HAP-1 (cell line): ENCODE data around the gene PACSIN1.

Experiments
- DNase-seq, 2 experiments: peaks; one replicate each; pipeline ENCODE4 v3.0.0-alpha.2; 2016 to 2020; ENCODE audit warnings: low spot score in 2 of 2
- H3K27me3 ChIP-seq: fragments of 250-450 bp; sonication (Bioruptor Pico); 2 replicates; pipeline ENCODE4 v1.5.1; 2020; ENCODE audit warnings: low read depth, mild to moderate bottlenecking, moderate library complexity
- H3K36me3 ChIP-seq: fragments of 250-450 bp; sonication (Bioruptor Pico); replicated peaks from 2 replicates; pipeline ENCODE4 v1.5.1; 2020; ENCODE audit warnings: mild to moderate bottlenecking
- H3K4me1 ChIP-seq: fragments of 250-450 bp; sonication (Bioruptor Pico); 2 replicates; pipeline ENCODE4 v1.5.1; 2020; ENCODE audit warnings: mild to moderate bottlenecking
- H3K4me3 ChIP-seq: fragments of 250-450 bp; sonication (Bioruptor Pico); 2 replicates; pipeline ENCODE4 v1.5.1; 2020; ENCODE audit warnings: mild to moderate bottlenecking, moderate library complexity
- H3K9me3 ChIP-seq: fragments of 250-450 bp; sonication (Bioruptor Pico); 2 replicates; pipeline ENCODE4 v1.5.1; 2020; ENCODE audit warnings: mild to moderate bottlenecking, moderate library complexity
- in situ Hi-C: fragments of 300-500 bp; cut with MboI; formaldehyde crosslinking; loops from 3 replicates; pipeline ENCODE4 v1.14.3; 2020; ENCODE audit warnings: low sequenced_read_pairs, inconsistent platforms, mixed read lengths

PACSIN1 gene

GRCh38 chr6:34508425-34508824 lies 42.5 kb downstream of the PACSIN1 start:
- Histone ChIP-seq H3K36me3 (no peaks in the 10 kb centered on the region), H3K27me3 (no peaks in the 10 kb centered on the region), H3K4me1 (peaks cover under 1% of the 10 kb centered on the region; the same call in 1 of the 2 replicates), H3K9me3 (no peaks in the 10 kb centered on the region; the same call in 1 of the 2 replicates), H3K4me3 (no peak overlapping the region)
- in situ Hi-C loops, result no loop called here
- no peak for DNase-seq

DNA sequence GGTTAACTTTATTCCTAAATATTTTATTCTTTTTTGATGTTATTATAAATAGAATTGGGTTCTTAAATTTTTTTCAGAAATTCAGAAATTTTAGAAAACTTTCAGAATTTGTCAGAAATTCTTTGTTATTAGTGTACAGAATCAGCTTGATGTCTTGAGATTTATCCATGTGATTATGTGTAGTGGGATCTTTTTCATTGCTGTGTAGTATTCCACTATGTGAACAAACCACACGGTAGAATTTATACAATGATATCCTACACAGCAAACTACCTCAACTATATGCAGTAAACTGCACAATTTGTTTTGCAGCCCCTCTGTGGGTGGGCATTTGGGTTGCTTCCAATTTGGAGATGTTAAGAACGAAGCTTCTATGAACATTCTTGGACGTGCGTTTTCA lies 43.9 kb downstream of the PACSIN1 start:
- H3K9me3 ChIP-seq, result no peaks in the 10 kb centered on the region; the same call in 1 of the 2 replicates
- no peaks in the 10 kb centered on the region for H3K27me3 ChIP-seq
- peaks cover 7% of the 10 kb centered on the region; the same call in 1 of the 2 replicates for H3K4me1 ChIP-seq
- H3K36me3 ChIP-seq, result no peaks in the 10 kb centered on the region
- no peak for DNase-seq
- in situ Hi-C loops, result no loop called here
- H3K4me3 ChIP-seq, result no peak overlapping the region

- in situ Hi-C loops, result no loop called here
- Histone ChIP-seq H3K4me1 (peaks cover 7% of the 10 kb centered on the region; the same call in 1 of the 2 replicates), H3K36me3 (no peaks in the 10 kb centered on the region), H3K4me3 (no peak overlapping the region), H3K9me3 (no peaks in the 10 kb centered on the region; the same call in 1 of the 2 replicates), H3K27me3 (no peaks in the 10 kb centered on the region)
- no peak for DNase-seq
Measured at GRCh38 chr6:34510299-34510698, 44.4 kb downstream of the PACSIN1 start.

DNA sequence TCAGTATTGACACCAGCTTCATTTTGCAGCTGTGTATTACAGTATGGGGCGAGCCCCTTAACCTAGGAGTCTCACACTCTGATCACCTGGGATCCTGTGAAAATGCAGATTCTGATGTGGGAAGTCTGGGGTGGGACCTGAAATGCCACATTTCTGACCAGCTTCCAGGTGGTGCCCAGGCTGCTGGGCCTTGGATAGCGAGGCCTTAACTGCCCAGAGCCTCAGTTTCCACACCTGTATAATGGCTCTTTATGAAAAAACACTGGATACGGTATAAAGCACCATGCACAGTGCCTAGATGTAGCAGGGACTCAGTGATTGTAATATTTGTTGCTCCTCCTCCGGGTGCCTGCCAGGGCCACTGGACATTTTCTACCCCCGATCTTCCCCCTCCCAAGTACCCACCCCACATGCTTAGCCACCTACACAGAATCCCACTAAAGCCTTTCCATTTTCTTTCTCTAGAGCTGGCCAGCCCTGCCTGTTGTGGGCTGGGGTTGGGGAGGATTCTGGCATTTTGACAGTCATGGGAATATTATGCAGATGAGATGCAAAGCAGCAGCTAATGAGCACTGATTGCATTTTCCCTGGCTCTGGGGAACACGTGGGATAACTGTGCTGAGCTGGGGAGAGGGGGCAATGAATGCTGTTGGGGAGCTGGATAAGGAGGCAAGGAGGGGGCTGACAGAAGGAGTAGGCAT lies 45.5 kb downstream of the PACSIN1 start:
- H3K9me3 ChIP-seq, result no peaks in the 10 kb centered on the region; the same call in 1 of the 2 replicates
- peaks cover 7% of the 10 kb centered on the region; the same call in 1 of the 2 replicates for H3K4me1 ChIP-seq
- H3K27me3 ChIP-seq, result no peaks in the 10 kb centered on the region
- no peak overlapping the region for H3K4me3 ChIP-seq
- H3K36me3 ChIP-seq, result no peaks in the 10 kb centered on the region
- no peak for DNase-seq
- in situ Hi-C loops, result no loop called here

GRCh38 chr6:34511915-34512737 lies 46.2 kb downstream of the PACSIN1 start:
- Histone ChIP-seq H3K36me3 (no peaks in the 10 kb centered on the region), H3K27me3 (no peaks in the 10 kb centered on the region), H3K4me1 (peaks cover 7% of the 10 kb centered on the region; the same call in 1 of the 2 replicates), H3K4me3 (no peak overlapping the region), H3K9me3 (no peaks in the 10 kb centered on the region; the same call in 1 of the 2 replicates)
- in situ Hi-C loops, result no loop called here
- DNase-seq, result no peak

GRCh38 chr6:34512738-34513115 lies 46.9 kb downstream of the PACSIN1 start:
- DNase-seq, result no peak
- H3K27me3 ChIP-seq, result no peaks in the 10 kb centered on the region
- no peaks in the 10 kb centered on the region; the same call in 1 of the 2 replicates for H3K9me3 ChIP-seq
- H3K36me3 ChIP-seq, result no peaks in the 10 kb centered on the region
- H3K4me3 ChIP-seq, result no peak overlapping the region
- peaks cover 7% of the 10 kb centered on the region; the same call in 1 of the 2 replicates for H3K4me1 ChIP-seq
- in situ Hi-C loops, result no loop called here

GRCh38 chr6:34513646-34514045 lies 47.8 kb downstream of the PACSIN1 start:
- Histone ChIP-seq H3K4me1 (peaks cover 7% of the 10 kb centered on the region; the same call in 1 of the 2 replicates), H3K36me3 (no peaks in the 10 kb centered on the region), H3K9me3 (no peaks in the 10 kb centered on the region; the same call in 1 of the 2 replicates), H3K27me3 (no peaks in the 10 kb centered on the region), H3K4me3 (no peak overlapping the region)
- peak in 1 of 2 experiments; percentile 47 for DNase-seq
- in situ Hi-C loops, result no loop called here

DNA sequence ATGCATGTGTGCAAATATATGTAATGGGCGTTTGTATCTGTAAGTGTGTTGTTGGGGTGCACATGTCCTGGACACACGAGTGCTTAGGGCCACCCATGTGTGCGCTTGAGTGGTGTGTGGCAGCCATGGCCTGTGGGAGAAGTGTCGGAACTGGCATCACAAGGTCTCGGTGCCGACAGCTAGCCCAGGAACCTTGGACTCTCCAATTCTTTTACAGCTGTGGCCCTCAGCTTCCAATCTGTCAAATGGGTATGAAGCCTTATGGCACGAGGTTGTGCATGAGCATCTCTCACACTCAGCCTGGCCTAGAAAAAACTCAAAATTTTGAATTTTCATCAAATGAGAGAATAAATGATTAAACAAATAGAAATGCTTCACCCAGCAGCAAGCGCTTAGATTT lies 48.2 kb downstream of the PACSIN1 start:
- H3K9me3 ChIP-seq, result no peaks in the 10 kb centered on the region; the same call in 1 of the 2 replicates
- H3K36me3 ChIP-seq, result no peaks in the 10 kb centered on the region
- H3K4me3 ChIP-seq, result no peak overlapping the region
- in situ Hi-C loops, result no loop called here
- H3K4me1 ChIP-seq, result peaks cover 7% of the 10 kb centered on the region; the same call in 1 of the 2 replicates
- H3K27me3 ChIP-seq, result no peaks in the 10 kb centered on the region
- no peak for DNase-seq

DNA sequence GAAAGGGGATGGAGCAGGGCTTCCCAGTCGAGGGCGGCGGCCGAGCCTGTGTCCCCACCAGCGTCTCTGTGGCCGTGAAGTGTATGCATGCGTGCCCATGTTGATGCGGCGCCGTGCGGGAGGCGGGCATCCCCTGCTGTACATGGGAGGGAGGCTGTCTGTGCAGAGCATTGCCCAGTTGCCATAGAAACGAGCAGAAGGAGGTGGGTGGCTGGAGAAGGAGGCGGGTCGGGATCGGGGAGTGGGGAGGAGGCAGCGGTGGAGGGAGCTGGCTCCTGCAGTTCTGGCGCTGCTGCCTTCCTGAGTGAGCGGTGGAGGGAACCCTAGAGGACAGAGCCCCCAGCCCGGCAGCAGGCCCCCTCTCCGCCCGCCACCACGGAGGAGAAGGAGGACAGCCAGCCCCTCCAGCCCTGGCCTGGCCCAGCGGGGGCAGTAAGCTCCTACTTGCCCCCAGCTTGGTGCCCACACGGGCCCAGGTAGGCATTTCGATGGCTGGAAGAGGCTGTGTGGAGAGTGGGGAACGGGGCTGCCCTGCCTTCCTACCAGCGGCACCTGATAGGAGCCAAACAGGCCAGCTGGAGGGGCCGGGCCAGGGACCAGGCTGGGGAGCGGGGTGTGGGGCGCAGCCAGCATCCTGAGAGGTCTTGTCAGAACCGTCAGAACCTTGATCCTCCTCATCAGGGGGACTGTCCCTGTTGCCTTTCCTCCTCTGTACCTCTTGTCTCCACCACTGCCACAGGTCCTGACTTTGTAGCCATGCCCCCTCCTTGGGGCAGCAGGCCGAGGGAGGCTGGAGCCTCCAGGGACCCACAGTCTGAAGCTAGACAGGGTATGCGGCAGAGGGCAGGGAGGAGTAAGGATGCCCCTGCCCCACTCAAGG lies 49.0 kb downstream of the PACSIN1 start:
- Histone ChIP-seq H3K4me1 (peaks cover 7% of the 10 kb centered on the region; the same call in 1 of the 2 replicates), H3K4me3 (no peak overlapping the region), H3K36me3 (no peaks in the 10 kb centered on the region), H3K9me3 (no peaks in the 10 kb centered on the region), H3K27me3 (no peaks in the 10 kb centered on the region)
- peak; percentile 3 to 54 for DNase-seq
- in situ Hi-C loops, result no loop called here

DNA sequence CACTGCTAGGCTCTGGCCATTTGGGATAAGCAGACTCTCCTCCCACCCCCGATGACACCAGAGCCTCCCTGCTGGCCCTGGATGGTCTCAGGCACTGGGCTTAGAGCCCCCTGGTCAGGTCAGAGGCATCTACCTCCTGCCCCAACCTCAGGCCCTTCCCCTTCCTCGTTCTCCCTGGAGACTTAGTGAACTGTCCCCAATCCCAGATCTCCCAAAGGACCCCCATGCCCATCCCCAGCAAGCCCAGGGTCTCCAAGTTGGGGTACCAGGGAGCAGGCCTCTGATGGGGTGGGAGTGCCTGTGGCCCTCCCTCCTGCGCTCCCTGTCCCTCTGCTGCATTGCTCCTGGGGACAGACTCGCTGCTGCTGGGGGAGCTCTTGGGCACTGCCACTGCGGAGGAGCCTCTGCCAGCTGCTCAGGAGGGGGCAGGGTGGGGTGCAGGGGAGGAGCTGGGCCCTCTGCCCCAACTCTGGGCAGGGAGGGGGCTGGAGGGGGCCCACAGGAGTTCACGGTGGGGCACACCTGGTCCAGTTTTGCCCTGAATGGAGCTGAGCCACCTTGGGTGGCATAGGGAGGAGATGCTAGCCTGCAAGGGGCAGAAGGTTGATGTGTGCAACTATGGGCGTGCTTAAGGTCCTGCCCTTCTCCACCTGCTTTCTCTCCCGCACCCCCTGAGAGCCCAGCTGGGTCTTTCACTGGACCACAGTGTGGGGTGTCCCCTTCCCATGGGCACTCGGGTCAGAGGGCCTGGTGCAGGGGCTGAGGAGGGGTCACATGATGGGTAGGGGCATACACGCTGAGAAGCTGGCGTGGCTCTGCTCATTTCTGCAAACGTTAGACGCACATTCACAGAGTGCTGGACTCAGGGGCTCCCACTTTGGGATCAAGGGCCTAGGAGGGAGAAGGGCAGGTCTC lies 49.9 kb downstream of the PACSIN1 start:
- no peak for DNase-seq
- no peaks in the 10 kb centered on the region for H3K36me3 ChIP-seq
- in situ Hi-C loops, result no loop called here
- H3K27me3 ChIP-seq, result no peaks in the 10 kb centered on the region
- peaks cover 7% of the 10 kb centered on the region; the same call in 1 of the 2 replicates for H3K4me1 ChIP-seq
- no peak overlapping the region for H3K4me3 ChIP-seq
- H3K9me3 ChIP-seq, result no peaks in the 10 kb centered on the region

DNA sequence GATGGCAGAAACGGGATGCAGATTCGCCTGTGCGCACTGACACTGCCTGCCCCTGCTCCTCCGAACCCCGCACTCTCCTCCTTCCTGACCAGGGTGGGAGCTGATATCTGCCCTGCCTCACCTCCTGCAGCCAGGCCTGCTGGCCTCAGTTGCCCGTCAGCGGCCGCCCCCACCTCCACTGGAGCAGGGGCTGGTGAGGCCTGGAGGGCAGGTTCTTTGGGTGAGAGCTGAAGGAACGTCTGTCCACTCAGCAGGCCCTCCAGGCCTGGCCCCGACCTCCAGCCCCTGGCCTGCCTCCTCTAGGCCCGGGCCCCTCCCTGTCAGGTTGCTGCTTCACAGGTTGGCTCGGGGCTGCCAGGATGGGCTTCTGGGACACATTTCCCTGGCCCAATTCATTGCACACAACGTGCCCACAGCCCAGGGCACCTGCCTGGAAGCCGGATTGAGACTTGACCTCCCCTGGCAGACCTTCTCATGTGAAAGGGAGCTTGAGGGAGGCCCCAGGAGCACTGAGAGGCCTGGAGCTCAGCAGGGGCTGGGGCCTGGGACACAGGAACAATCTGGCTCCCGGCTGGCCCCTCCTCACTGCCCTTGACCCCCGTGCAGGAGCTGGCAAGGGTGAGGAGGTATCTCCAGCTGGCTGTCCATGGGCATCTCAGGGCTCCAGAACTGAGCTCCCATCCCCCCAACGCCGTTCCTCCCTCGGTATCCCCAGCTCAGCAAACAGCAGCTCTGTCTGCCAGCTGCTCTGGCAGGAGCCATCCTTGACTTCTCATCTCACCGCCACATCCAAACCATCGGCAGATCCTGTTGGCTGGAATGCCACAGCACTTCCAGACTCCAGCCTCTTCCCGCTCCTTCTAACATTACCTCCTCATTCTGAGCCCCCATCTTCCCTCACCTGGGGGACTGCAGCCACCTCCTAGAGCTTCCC lies 50.8 kb downstream of the PACSIN1 start:
- Histone ChIP-seq H3K4me1 (peaks cover 7% of the 10 kb centered on the region; the same call in 1 of the 2 replicates), H3K9me3 (no peaks in the 10 kb centered on the region), H3K4me3 (no peak overlapping the region), H3K36me3 (no peaks in the 10 kb centered on the region), H3K27me3 (no peaks in the 10 kb centered on the region)
- no peak for DNase-seq
- in situ Hi-C loops, result no loop called here

GRCh38 chr6:34517461-34517881 lies 51.6 kb downstream of the PACSIN1 start:
- Histone ChIP-seq H3K36me3 (no peaks in the 10 kb centered on the region), H3K4me3 (no peak overlapping the region), H3K9me3 (no peaks in the 10 kb centered on the region), H3K4me1 (peaks cover 7% of the 10 kb centered on the region; the same call in 1 of the 2 replicates), H3K27me3 (no peaks in the 10 kb centered on the region)
- in situ Hi-C loops, result no loop called here
- no peak for DNase-seq
